HPDE6-E6E7 (cell line): Measurements from ENCODE around the gene TAT.

Source experiments
- DNase-seq: peaks from one replicate; pipeline ENCODE4 v3.0.0; 2011; ENCODE audit warnings: missing footprints; ENCODE audit errors: extremely low spot score

Gene TAT

GRCh38 chr16:71537643-71538042, 39.2 kb downstream of the TAT start:
- DNase-seq = peak; percentile 66

DNA sequence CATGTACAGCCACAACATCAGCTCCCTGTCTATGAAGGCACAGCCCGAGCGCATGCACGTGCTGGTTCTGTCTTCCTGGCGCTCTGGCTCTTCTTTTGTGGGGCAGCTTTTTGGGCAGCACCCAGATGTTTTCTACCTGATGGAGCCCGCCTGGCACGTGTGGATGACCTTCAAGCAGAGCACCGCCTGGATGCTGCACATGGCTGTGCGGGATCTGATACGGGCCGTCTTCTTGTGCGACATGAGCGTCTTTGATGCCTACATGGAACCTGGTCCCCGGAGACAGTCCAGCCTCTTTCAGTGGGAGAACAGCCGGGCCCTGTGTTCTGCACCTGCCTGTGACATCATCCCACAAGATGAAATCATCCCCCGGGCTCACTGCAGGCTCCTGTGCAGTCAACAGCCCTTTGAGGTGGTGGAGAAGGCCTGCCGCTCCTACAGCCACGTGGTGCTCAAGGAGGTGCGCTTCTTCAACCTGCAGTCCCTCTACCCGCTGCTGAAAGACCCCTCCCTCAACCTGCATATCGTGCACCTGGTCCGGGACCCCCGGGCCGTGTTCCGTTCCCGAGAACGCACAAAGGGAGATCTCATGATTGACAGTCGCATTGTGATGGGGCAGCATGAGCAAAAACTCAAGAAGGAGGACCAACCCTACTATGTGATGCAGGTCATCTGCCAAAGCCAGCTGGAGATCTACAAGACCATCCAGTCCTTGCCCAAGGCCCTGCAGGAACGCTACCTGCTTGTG, 40.0 kb downstream of the TAT start:
- no peak for DNase-seq

- DNase-seq = no peak
Observed at GRCh38 chr16:71532366-71532765, 44.5 kb downstream of the TAT start.

DNA sequence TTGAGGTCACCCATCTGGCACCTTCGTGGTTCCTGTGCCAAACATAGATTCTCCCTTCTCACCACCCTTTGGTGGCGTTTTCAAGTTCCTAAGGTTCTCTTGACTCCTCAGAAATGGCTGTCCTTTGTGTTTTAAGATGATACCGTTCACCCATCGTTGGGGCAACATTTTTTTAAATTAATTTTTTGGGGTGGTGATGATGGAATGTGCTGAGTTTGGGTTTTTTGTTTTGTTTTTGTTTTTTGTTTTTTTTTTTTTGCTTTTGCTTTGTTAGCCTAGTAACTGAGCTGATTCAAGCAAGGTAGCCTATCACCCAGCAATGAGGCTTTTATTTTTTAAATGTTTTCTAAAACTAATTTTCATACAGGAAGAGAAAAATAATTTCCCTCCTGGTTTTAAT, 48.0 kb downstream of the TAT start:
- DNase-seq = no peak

DNA sequence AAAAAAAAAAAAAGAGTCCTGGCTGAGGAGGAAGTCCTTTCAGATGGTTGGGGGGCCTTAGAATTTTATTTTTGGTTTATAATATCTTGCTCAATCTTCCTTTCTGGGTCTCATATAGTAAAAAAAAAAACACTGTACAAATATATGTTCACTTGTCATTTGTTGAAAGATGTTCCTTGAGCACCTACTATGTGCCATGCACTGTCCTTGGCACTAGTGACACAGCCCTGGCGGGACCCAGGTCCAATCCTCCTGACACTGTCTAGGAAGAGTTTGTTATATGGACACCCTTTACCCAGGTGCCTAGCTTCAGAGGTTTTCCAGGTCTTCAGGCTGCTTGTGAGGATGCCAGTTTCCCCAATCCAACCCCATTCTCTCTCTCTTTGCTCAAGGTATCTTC, 48.6 kb downstream of the TAT start:
- DNase-seq = no peak

DNA sequence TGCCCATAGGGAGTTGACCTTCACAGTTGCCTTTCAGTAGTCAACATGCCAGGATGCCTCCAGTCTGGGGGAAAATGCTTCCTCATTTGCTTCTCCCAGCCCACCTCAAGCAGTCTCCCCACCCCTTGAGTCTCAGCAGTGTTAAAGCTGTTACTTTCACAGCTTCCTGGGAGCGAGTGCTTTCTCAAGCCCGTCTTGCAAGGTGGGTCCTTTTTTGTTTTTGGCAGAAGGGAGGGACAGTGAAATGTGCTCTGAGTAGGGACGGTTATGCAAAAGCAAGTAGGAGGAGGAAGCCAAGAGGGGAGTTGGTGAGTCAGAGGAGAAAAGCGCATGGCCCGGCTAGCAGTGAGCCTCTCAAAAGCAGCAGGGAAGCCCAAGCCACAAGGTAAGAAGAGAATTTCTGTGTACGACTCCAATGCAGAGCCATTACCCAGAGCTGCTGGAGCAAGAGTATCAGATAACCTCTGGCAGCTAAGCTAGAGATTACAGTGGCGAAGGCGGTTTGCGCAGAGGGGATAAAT, 50.7 kb downstream of the TAT start, which contains the start of gene CHST4:
Gene CHST4 (plus strand): TSS at position 316 of the 521 bp plus-strand sequence. CDS start 10,252 bp downstream, outside the sequence.
- peak; percentile 49 for DNase-seq

- no peak for DNase-seq
Observed at GRCh38 chr16:71524566-71525553, 52.0 kb downstream of the TAT start.

DNA sequence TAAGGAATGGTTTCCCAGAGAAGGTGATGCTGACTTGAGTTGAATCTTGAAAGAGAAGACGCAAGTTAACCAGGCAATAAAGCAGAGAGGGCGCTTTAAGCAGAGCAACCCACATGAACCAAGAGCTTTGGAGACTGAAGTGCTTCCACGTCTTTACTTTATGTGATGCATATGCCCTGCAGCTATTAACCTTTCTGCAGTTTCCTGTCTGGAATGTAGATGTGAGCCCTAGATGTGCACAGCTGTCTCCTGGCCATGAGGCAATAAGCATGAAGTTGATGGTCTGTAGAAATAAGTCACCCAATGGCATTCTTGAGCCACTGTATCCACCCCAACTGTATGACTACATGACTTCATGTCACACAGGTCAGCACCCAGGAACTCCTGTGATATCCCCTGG, 56.3 kb downstream of the TAT start:
- DNase-seq = no peak
